ENCODE results near the gene CBFB. TPM values are rescaled to one million over a fixed set of nuclear protein-coding genes. Genes with fewer than 3 reads are reported as not detected.

CBFB gene
- polyA plus RNA-seq, 1 donor, result 83.8 TPM

DNA sequence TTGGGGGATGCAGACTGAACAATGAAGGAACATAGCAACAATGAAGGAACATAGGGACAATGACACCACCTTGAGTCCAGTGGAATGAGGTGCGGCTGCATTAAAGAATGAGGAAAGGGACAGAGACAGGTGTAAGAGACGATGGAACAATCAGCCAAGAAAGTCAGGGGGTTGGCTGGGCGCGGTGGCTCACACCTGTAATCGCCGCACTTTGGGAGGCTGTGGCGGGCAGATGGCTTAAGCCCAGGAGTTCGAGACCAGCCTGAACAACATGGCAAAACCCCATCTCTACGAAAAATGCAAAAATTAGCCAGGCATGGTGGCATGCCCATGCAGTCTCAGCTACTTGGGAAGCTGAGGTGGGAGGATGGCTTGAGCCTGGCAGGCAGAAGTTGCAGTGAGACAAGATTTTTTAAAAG lies 13.6 kb upstream of the CBFB start:
- no peak for DNase-seq

- DNase-seq, result no peak
These were observed 12.8 kb upstream of the CBFB start for GRCh38 chr16:67016143-67016542.

DNA sequence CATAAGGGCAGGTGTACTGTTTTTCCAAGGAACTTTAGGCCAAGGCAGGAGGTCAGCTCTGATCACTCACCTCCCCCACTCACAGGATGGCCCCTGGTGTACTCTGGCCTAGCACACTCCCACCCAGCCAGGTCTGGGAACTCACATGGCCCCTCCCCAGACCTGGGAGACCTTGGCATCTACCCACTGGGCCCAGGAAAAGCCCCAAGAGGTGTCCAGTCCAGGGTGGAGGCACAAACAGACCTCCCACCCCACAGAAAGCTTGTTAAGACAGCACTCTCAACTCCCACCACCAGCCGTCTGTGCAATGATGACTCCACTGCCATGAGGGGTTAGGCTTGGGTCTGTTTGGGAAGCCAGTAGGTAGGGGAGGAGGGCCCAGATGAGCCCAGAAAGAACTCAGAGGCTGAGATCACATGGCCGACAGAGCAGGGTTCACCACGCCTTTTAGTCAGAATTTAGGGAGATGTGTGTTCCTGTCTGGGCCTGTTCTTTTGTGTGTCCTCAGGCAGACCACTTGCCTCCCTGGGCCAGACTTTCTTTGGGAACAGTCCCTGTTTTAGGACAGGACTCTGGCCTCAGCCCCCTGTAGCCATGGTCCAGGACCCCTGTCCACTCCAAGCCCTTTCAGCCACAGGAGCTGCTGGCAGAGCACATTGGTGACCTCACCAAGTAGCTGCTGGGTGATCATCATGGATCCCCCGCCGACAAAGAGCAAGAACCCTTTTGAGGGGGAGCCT lies 12.1 kb upstream of the CBFB start:
- no peak for DNase-seq

GRCh38 chr16:67017421-67017750 lies 11.6 kb upstream of the CBFB start:
- no peak for DNase-seq

GRCh38 chr16:67017810-67018488 lies 11.0 kb upstream of the CBFB start:
- peak; percentile 78 for DNase-seq

GRCh38 chr16:67019171-67019570 lies 9.8 kb upstream of the CBFB start:
- no peak for DNase-seq

DNA sequence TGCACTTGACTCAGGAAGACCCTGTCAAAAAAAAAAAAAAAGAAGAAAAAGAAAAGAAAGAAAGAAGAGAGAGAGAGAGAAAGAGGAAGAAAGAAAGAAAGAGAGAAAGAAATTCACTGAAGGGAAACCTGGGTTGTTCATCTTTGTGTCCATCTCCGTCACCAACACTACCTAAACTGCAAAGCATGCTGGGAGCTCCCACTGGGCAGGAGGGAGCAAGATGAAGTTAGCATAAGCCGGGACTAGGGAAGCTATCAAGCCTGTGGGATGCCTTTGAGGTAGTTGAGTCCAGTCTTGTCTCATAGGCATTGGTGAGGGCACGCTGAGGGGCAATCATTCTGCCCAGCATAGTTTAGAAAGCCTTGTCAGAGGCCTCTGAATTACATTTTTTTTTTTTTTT lies 7.6 kb upstream of the CBFB start:
- DNase-seq, result no peak

GRCh38 chr16:67022531-67023214 lies 6.3 kb upstream of the CBFB start:
- no peak for DNase-seq

DNA sequence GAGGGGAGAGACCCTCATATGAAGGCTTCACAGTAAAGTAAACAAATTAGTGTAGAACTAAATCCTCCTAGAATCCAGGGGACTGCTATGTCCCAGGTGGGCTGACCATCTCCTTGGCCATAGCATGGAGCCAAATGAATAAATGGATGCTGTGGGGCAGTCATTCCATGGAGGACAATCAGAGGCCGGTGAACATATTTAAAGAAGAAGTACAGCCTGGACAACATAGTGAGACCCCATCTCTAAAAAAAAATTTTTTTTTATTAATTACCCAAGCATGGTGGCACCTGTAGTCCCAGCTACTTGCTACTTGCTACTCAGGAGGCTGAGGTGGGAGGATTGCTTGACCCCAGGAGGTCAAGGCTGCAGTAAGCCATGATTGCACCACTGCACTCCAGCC lies 5.3 kb upstream of the CBFB start:
- no peak for DNase-seq

GRCh38 chr16:67024384-67025209 lies 4.4 kb upstream of the CBFB start:
- DNase-seq, result no peak

- no peak for DNase-seq
These were observed 3.8 kb upstream of the CBFB start for GRCh38 chr16:67025210-67025550.

- DNase-seq, result no peak
These were observed 2.4 kb upstream of the CBFB start for GRCh38 chr16:67026570-67026969.

GRCh38 chr16:67027046-67027445 lies 1.9 kb upstream of the CBFB start:
- DNase-seq, result no peak

DNA sequence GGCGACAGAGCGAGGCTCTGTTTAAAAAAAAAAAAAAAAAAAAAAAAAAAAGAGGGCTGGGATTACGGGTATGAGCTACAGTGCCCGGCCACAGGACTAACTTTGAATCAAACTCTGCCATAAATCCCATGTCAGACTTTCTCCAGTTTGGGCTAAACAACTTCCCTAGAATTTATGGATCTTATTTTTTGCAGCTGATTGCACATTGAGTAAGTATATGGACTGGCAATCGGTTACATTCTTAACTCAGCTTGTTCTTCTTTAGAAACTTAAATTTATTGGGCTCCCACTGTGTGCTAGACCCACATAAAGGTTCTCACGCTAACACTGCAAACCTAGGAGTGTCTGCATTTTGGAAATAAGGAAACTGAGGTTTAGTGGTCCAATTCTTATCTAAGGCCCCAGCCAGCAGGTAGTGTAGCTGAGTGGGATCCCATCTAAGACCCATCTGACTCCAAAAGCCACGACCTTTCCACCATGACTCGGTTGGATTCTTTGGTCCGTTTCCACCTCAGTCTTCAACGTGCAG lies 718 bp upstream of the CBFB start:
- DNase-seq, result no peak

DNA sequence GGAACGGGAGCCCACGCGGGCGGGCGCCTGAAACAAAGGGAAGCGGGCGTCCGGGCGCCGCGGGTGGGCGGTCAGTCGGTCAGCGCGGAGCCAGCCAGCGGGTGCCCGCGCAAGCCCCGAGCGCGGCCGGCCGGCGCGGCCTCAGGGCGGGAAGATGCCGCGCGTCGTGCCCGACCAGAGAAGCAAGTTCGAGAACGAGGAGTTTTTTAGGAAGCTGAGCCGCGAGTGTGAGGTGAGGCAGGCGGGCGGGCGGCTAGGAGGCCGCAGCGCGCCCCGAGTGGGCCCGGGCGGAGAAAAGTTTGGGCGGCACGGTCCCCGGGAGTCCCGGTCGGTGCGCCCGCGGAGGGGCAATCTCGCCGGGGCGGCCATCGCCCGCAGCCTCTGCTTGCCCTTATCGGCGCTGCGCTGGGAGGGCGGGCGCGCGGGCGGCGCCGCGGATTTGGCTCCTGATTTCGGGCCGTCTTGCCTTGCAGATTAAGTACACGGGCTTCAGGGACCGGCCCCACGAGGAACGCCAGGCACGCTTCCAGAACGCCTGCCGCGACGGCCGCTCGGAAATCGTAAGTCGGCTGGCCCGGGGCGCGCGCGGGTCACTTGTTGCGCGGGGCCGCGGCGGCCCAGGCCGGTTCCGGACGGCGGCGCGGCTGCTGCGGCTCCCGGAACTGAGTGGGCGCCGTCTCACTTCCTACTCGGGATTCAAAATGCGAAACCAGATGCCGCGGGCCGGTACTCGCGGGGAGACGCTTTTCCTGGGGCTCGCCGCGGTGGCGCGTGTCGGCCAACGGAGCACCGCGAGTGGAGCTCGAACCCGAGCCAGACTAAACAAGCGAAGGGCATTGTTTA lies 526 bp downstream of the CBFB start:
- peak; percentile 44 for DNase-seq

- no peak for DNase-seq
These were observed 1.4 kb downstream of the CBFB start for GRCh38 chr16:67030221-67030962.

DNA sequence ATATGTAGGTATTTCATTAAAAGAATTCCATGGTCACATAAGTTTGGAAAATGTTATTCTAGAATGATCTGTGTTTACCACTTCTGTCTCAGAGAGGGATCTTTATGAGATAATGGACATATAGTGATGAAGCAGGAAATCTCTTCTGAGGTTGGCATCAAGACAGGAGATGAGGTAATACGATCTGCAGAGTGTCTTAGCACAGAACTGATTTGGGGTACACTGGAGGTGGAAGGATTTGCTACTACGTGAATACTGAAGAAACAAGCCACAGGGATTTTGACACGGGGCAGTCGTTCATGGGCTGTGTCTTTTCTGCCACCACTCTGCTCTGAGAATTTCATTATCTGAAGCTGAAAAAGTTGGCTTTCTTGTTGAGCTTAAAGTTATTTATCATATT lies 5.5 kb downstream of the CBFB start:
- no peak for DNase-seq

GRCh38 chr16:67035364-67035763 lies 6.4 kb downstream of the CBFB start:
- no peak for DNase-seq

DNA sequence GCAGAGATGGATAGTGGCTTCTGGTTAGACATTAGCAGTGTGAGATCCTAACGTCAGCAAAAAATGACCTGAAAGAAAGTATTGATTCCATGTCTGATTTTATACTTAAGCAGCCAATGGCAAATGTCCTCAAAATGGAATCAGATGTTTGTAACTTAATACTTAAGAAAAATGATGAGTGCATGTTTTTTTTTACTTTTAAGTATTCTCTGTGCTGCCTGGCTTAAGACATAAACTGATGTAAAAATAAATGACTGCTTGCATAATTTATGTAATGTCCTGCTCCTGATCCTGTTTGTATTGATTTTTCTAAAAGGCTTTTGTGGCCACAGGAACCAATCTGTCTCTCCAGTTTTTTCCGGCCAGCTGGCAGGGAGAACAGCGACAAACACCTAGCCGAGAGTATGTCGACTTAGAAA lies 7.4 kb downstream of the CBFB start:
- DNase-seq, result no peak

GRCh38 chr16:67039260-67040020 lies 10.5 kb downstream of the CBFB start:
- no peak for DNase-seq
